GM12878 (cell line): Measurements from ENCODE around the gene CELSR2. TPM values are rescaled to one million over a fixed set of nuclear protein-coding genes. Genes with fewer than 3 reads are reported as not detected.

ENCODE experiments used
- ATAC-seq: fragments of 200-7000 bp; cut with Tn5 transposase; 3 replicates; pipeline ENCODE4 v1.9.1; 2020; ENCODE audit warnings: mild to moderate bottlenecking, moderate library complexity
- BruUV-seq: library from RNA; stranded (reverse); fragments of 400-500 nt; replicated peaks from 2 replicates; lab custom pipeline; 2021; lab: Mats Ljungman, UMichigan
- CTCF ChIA-PET: fragments of 300-600 bp; sonication (Branson Sonifier 250); formaldehyde crosslinking; extraction: SDS; loops from one replicate; lab custom pipeline; 2021; ENCODE audit warnings: inconsistent platforms; lab: Yijun Ruan, JAX
- POLR2A ChIA-PET: fragments of 350-600 bp; formaldehyde crosslinking; extraction: SDS; loops from one replicate; lab custom pipeline; 2021; ENCODE audit warnings: inconsistent platforms; lab: Charles Lee
- RAD21 ChIA-PET: fragments of 300-600 bp; sonication (Branson Sonifier 250); formaldehyde crosslinking; loops from one replicate; lab custom pipeline; 2023; ENCODE audit warnings: antibody characterized with exemption; ENCODE audit not compliant: unreplicated experiment; lab: Charles Lee
- SMC1A ChIA-PET: fragments of 300-600 bp; sonication (Branson Sonifier 250); formaldehyde crosslinking; loops from one replicate; lab custom pipeline; 2023; ENCODE audit not compliant: unreplicated experiment, uncharacterized antibody; lab: Charles Lee
- DNase-seq: peaks from one replicate; pipeline ENCODE4 v3.0.0-alpha.2; 2011; ENCODE audit warnings: low read depth, low spot score
- FAIRE-seq: peaks from 3 replicates; lab custom pipeline; 2011; peaks lifted over from hg19 to GRCh38; lab: Jason Lieb, UNC
- H2AFZ ChIP-seq: 2 replicates; pipeline ENCODE4 v1.6.0; 2011; ENCODE audit warnings: low read depth, low read length, control low read depth; ENCODE audit not compliant: control insufficient read depth
- H3K27ac ChIP-seq: 2 replicates; pipeline ENCODE4 v1.5.1; 2011; ENCODE audit warnings: control low read depth; ENCODE audit not compliant: control insufficient read depth, insufficient read depth
- H3K27me3 ChIP-seq, 2 experiments: replicated peaks in 1 of 2; 2 replicates each; pipeline versions ENCODE4 v1.6.0 to v1.6.1; 2011; ENCODE audit warnings: low read length in 1 of 2; ENCODE audit not compliant: control insufficient read depth in 2 of 2, insufficient read depth in 2 of 2
- H3K36me3 ChIP-seq, 2 experiments: 2 replicates each; pipeline ENCODE4 v1.5.1; 2011; ENCODE audit warnings: low read length in 1 of 2; ENCODE audit not compliant: control insufficient read depth in 2 of 2, insufficient read depth in 2 of 2
- H3K4me1 ChIP-seq: 2 replicates; pipeline ENCODE4 v1.6.1; 2011; ENCODE audit warnings: mild to moderate bottlenecking, low read length, moderate library complexity, mixed read lengths; ENCODE audit not compliant: control insufficient read depth, insufficient read depth
- H3K4me2 ChIP-seq: 2 replicates; pipeline ENCODE4 v1.6.0; 2011; ENCODE audit warnings: control low read depth; ENCODE audit not compliant: control insufficient read depth, insufficient read depth
- H3K4me3 ChIP-seq: fragments of 200-600 bp; sonication (generic); 2 replicates; pipeline ENCODE4 v1.5.1; 2016
- H3K79me2 ChIP-seq: 2 replicates; pipeline ENCODE4 v1.6.0; 2011; ENCODE audit warnings: low read length; ENCODE audit not compliant: control insufficient read depth, insufficient read depth
- H3K9ac ChIP-seq: 2 replicates; pipeline ENCODE4 v1.8.0; 2011; ENCODE audit warnings: low read length, control low read depth, mixed read lengths; ENCODE audit not compliant: control insufficient read depth, insufficient read depth
- H3K9me3 ChIP-seq: replicated peaks from 3 replicates; pipeline ENCODE4 v1.5.1; 2011; ENCODE audit warnings: mild to moderate bottlenecking, low read length; ENCODE audit not compliant: control insufficient read depth, insufficient read depth
- H4K20me1 ChIP-seq: 2 replicates; pipeline ENCODE4 v1.6.0; 2011; ENCODE audit not compliant: control insufficient read depth, insufficient read depth
- HCFC1 ChIP-seq: fragments of 150-350 bp; IDR thresholded peaks from 2 replicates; pipeline ENCODE4 v1.6.1; 2014; ENCODE audit warnings: low read length
- HDAC2 ChIP-seq: fragments of 200-600 bp; sonication (generic); IDR thresholded peaks from 2 replicates; pipeline ENCODE4 v1.6.1; 2017
- HDAC6 ChIP-seq: fragments of 200-600 bp; sonication (generic); IDR thresholded peaks from one replicate; pipeline ENCODE4 v1.8.0; 2017; ENCODE audit warnings: antibody characterized with exemption; ENCODE audit not compliant: unreplicated experiment
- RCOR1 ChIP-seq: conservative IDR thresholded peaks from 2 replicates; pipeline ENCODE4 v1.6.1; 2012; ENCODE audit warnings: low read depth, low read length, improper control_type of control experiment
- SMC3 ChIP-seq: IDR thresholded peaks from 2 replicates; pipeline ENCODE4 v1.6.1; 2011; ENCODE audit warnings: low read length, improper control_type of control experiment, borderline replicate concordance
- WGBS: methylation state at CpG from one replicate; pipeline ENCODE4 v1.1.6; 2016; ENCODE audit warnings: low lambda C conversion rate; ENCODE audit not compliant: insufficient replicate concordance, insufficient coverage; ENCODE audit errors: missing lambda C conversion rate; 5-methylcytosine and 5-hydroxymethylcytosine counted together
- in situ Hi-C: fragments of 300-500 bp; cut with MboI; formaldehyde crosslinking; loops from 9 replicates; pipeline ENCODE4 v1.14.3; 2018; ENCODE audit warnings: mixed read lengths
- intact Hi-C: fragments of 100-400 bp; cut with micrococcal nuclease; formaldehyde crosslinking; loops from one replicate; pipeline ENCODE4 v1.14.2; 2022; ENCODE audit not compliant: unreplicated experiment
- polyA plus RNA-seq, 11 experiments: library from polyadenylated mRNA; depleted of rRNA in 4 of 11; unstranded in 6 of 11; stranded (reverse) in 5 of 11; fragments of >200 nt; fragmentation: Nextera tagmentation in 4 of 11; fragmentation: Illumina TruSeq in 1 of 11; extraction: Ambion mirVana in 4 of 11; extraction: Trizol in 1 of 11; gene quantifications; 1 replicate in 1 of 11; 2 replicates in 10 of 11; pipeline versions ENCODE4 v1.2.1 to v1.2.3, GENCODE V29; 2011 to 2016; ENCODE audit warnings: inconsistent platforms in 2 of 11, missing spikeins in 2 of 11, low read depth in 1 of 11
- total RNA-seq, 4 experiments: library from RNA; depleted of rRNA in 3 of 4; stranded (reverse); fragments of >200 nt in 3 of 4; fragmentation: Illumina TruSeq in 1 of 4; extraction: Trizol in 1 of 4; gene quantifications; 2 replicates each; pipeline versions ENCODE4 v1.2.1 to v1.2.3, GENCODE V29; 2013 to 2021
- TF ChIP-seq, protein P1 (sequence below): fragments of 450-650 bp; IDR thresholded peaks from 2 replicates; pipeline ENCODE4 v1.6.1; 2017; ENCODE audit warnings: antibody characterized with exemption, mild to moderate bottlenecking, moderate library complexity
- TF ChIP-seq, protein P2 (sequence below): fragments of 450-650 bp; IDR thresholded peaks from 2 replicates; pipeline ENCODE4 v1.6.1; 2017; ENCODE audit warnings: borderline replicate concordance
- TF ChIP-seq, protein P3 (sequence below): IDR thresholded peaks from 2 replicates; pipeline ENCODE4 v1.6.1; 2011; ENCODE audit warnings: borderline replicate concordance, low read depth, mild to moderate bottlenecking, moderate library complexity, mixed read lengths, low read length; ENCODE audit not compliant: insufficient read depth; ENCODE audit errors: extremely low read length

Gene CELSR2
- total and polyA plus RNA-seq, 10 of the 15 experiments (the other 5 are each of a cell fraction or from before 2014, with no cell fraction given), result under 0.01 to 0.15 (median 0.04) TPM; not detected in 2

DNA sequence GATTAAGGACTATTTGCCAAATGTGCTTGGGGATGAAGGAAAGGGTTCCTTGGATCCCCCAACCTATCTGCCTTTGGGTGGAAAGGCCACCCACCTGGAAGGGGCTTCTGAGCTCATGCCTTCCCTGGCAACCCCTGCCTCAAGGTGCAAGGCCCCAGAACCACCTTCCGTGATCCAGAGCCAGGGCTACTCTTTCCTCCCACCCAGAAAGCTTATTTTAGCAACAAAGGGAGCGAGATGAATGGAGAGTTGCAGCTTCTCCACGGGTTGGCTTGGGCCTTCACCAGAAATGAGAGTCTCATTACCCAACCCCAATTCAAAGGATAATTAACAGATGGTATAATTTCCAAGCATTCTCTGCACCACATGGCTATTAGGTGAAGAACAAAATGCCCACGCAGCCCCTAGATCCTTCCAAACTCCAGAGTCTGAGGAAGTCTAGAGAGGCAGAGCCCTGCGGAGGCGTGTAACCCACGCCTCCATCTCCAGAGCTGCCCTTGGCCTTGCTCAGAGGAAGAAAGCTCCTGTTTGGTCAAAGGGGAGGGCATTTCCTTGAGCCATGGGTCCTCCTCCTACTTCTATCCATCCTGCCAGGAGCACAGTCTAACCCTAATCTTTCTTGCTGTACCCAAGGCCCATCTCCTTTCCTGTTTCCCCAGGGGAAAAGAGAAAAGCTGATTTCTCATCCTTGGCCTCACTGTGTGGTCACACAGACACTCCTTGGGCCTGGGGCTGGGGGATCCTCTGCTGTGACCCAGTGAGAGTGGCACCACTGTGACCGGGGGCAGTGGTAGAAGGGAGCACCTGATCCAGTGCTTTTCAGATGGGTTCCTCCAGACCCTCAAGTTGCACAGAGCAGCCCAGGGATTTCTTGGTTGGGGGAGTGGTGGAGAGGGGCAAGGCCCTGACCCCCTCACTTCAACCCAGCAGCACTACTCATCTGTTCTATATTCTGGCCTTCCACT, 1.7 kb upstream of the CELSR2 start:
- ChIA-PET POLR2A (no interaction called here), SMC1A (no interaction called here), CTCF (interaction anchor here (1.5 kb wide), 1 partner anchor 10 kb away, joined by 3 read pairs; no protein-coding TSS in a partner anchor), RAD21 (no interaction called here)
- no peaks in the 10 kb centered on the region for H3K4me1 ChIP-seq
- no TSS peak for BruUV-seq
- no peak overlapping the region for H3K4me3 ChIP-seq
- H3K79me2 ChIP-seq, result no peaks in the 10 kb centered on the region
- no peak overlapping the region for H3K27ac ChIP-seq
- 21% methylated on average over 8 of the region's 8 CpGs for WGBS
- no peak for ATAC-seq
- H3K27me3 ChIP-seq, result peaks cover 2 to 4% of the 10 kb centered on the region in 2 experiments; a peak in 3 of 4 replicates
- DNase-seq, result no peak
- H4K20me1 ChIP-seq, result no peaks in the 10 kb centered on the region
- intact Hi-C loops (no loop called here), in situ Hi-C loops (no loop called here)
- H3K9ac ChIP-seq, result no peak overlapping the region
- H3K36me3 ChIP-seq, result no peaks in the 10 kb centered on the region
- TF ChIP-seq HDAC6, result no peak
- TF ChIP-seq, protein P1, sequence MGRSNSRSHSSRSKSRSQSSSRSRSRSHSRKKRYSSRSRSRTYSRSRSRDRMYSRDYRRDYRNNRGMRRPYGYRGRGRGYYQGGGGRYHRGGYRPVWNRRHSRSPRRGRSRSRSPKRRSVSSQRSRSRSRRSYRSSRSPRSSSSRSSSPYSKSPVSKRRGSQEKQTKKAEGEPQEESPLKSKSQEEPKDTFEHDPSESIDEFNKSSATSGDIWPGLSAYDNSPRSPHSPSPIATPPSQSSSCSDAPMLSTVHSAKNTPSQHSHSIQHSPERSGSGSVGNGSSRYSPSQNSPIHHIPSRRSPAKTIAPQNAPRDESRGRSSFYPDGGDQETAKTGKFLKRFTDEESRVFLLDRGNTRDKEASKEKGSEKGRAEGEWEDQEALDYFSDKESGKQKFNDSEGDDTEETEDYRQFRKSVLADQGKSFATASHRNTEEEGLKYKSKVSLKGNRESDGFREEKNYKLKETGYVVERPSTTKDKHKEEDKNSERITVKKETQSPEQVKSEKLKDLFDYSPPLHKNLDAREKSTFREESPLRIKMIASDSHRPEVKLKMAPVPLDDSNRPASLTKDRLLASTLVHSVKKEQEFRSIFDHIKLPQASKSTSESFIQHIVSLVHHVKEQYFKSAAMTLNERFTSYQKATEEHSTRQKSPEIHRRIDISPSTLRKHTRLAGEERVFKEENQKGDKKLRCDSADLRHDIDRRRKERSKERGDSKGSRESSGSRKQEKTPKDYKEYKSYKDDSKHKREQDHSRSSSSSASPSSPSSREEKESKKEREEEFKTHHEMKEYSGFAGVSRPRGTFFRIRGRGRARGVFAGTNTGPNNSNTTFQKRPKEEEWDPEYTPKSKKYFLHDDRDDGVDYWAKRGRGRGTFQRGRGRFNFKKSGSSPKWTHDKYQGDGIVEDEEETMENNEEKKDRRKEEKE, result no peak
- TF ChIP-seq, protein P2, sequence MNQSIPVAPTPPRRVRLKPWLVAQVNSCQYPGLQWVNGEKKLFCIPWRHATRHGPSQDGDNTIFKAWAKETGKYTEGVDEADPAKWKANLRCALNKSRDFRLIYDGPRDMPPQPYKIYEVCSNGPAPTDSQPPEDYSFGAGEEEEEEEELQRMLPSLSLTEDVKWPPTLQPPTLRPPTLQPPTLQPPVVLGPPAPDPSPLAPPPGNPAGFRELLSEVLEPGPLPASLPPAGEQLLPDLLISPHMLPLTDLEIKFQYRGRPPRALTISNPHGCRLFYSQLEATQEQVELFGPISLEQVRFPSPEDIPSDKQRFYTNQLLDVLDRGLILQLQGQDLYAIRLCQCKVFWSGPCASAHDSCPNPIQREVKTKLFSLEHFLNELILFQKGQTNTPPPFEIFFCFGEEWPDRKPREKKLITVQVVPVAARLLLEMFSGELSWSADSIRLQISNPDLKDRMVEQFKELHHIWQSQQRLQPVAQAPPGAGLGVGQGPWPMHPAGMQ, result no peak
- TF ChIP-seq HCFC1, result no peak
- TF ChIP-seq SMC3, result no peak
- no peak for TF ChIP-seq RCOR1
- TF ChIP-seq HDAC2, result no peak
- TF ChIP-seq, protein P3, sequence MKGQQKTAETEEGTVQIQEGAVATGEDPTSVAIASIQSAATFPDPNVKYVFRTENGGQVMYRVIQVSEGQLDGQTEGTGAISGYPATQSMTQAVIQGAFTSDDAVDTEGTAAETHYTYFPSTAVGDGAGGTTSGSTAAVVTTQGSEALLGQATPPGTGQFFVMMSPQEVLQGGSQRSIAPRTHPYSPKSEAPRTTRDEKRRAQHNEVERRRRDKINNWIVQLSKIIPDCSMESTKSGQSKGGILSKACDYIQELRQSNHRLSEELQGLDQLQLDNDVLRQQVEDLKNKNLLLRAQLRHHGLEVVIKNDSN, result no peak
- TF ChIP-seq, all 136 proteins: peak for 0
- Histone ChIP-seq H3K9me3 (no peaks in the 10 kb centered on the region), H3K4me2 (no peak overlapping the region), H2AFZ (no peak overlapping the region)
- FAIRE-seq, result no peak
